Hepatocyte (in vitro differentiated cells): ENCODE results near the gene PDE4B. TPM values are rescaled to one million over a fixed set of nuclear protein-coding genes. Genes with fewer than 3 reads are reported as not detected.

Experiments
- DNase-seq: peaks from one replicate; pipeline ENCODE4 v3.0.0-alpha.2; 2016; ENCODE audit warnings: low spot score
- H2AFZ ChIP-seq: fragments of 200-600 bp; sonication (generic); 2 replicates; pipeline ENCODE4 v1.6.0; 2016; ENCODE audit warnings: antibody characterized with exemption, mild to moderate bottlenecking
- H3K27ac ChIP-seq: fragments of 200-600 bp; sonication (generic); 2 replicates; pipeline ENCODE4 v1.5.1; 2016; ENCODE audit warnings: mild to moderate bottlenecking
- H3K27me3 ChIP-seq: fragments of 200-600 bp; sonication (generic); 2 replicates; pipeline ENCODE4 v1.6.1; 2016
- H3K36me3 ChIP-seq: fragments of 200-600 bp; sonication (generic); replicated peaks from 2 replicates; pipeline ENCODE4 v1.5.1; 2016; ENCODE audit warnings: low read depth; ENCODE audit not compliant: insufficient read depth
- H3K4me1 ChIP-seq: fragments of 200-600 bp; sonication (generic); 2 replicates; pipeline ENCODE4 v1.5.1; 2016; ENCODE audit warnings: mild to moderate bottlenecking, moderate library complexity; ENCODE audit not compliant: insufficient read depth
- H3K4me2 ChIP-seq: fragments of 200-600 bp; sonication (generic); 2 replicates; pipeline ENCODE4 v1.6.0; 2016
- H3K4me3 ChIP-seq: fragments of 200-600 bp; sonication (generic); 2 replicates; pipeline ENCODE4 v1.5.1; 2016; ENCODE audit warnings: mild to moderate bottlenecking
- H3K79me2 ChIP-seq: fragments of 200-600 bp; sonication (generic); 2 replicates; pipeline ENCODE4 v1.6.0; 2017; ENCODE audit warnings: mild to moderate bottlenecking
- H3K9me2 ChIP-seq: fragments of 200-600 bp; sonication (generic); replicated peaks from 2 replicates; pipeline ENCODE4 v1.6.0; 2017; ENCODE audit warnings: mild to moderate bottlenecking; ENCODE audit not compliant: insufficient read depth
- H3K9me3 ChIP-seq: fragments of 200-600 bp; sonication (generic); 2 replicates; pipeline ENCODE4 v1.5.1; 2016; ENCODE audit warnings: low read depth, mild to moderate bottlenecking
- H4K20me1 ChIP-seq: fragments of 200-600 bp; sonication (generic); 2 replicates; pipeline ENCODE4 v1.6.0; 2016; ENCODE audit warnings: mild to moderate bottlenecking; ENCODE audit not compliant: insufficient read depth, poor library complexity, severe bottlenecking
- CTCF ChIP-seq: fragments of 200-600 bp; sonication (generic); IDR thresholded peaks from 2 replicates; pipeline ENCODE4 v1.5.1; 2016; ENCODE audit warnings: antibody characterized with exemption, mild to moderate bottlenecking; ENCODE audit not compliant: poor library complexity
- EZH2 ChIP-seq: fragments of 200-600 bp; sonication (generic); IDR thresholded peaks from 2 replicates; pipeline ENCODE4 v1.6.1; 2016; ENCODE audit warnings: antibody characterized with exemption, mild to moderate bottlenecking, borderline replicate concordance
- EZH2phosphoT487 ChIP-seq: fragments of 200-600 bp; sonication (generic); IDR thresholded peaks from one replicate; pipeline ENCODE4 v1.6.1; 2018; ENCODE audit warnings: antibody characterized with exemption, mild to moderate bottlenecking, low read depth, moderate library complexity; ENCODE audit not compliant: unreplicated experiment, severe bottlenecking
- WGBS: methylation state at CpG from one replicate; pipeline ENCODE4 v1.1.6; 2016; ENCODE audit warnings: low lambda C conversion rate; ENCODE audit errors: missing lambda C conversion rate; 5-methylcytosine and 5-hydroxymethylcytosine counted together
- polyA plus RNA-seq: library from polyadenylated mRNA; unstranded; fragments of >200 nt; fragmentation: Nextera tagmentation; extraction: Ambion mirVana; gene quantifications from 2 replicates; pipeline ENCODE4 v1.2.1, GENCODE V29; 2016
- total RNA-seq: library from RNA; depleted of rRNA; stranded (reverse); fragments of >200 nt; gene quantifications from 2 replicates; pipeline ENCODE4 v1.2.3, GENCODE V29; 2014

The PDE4B gene
- total and polyA plus RNA-seq, 2 experiments from 2014 or later: 1.8 to 3.4 TPM

- no peaks in the 10 kb centered on the region for H4K20me1 ChIP-seq
- H3K79me2 ChIP-seq: no peaks in the 10 kb centered on the region
- H3K36me3 ChIP-seq: no peaks in the 10 kb centered on the region
- TF ChIP-seq EZH2phosphoT487 (no peak), EZH2 (no peak), CTCF (no peak)
- H3K27me3 ChIP-seq: no peaks in the 10 kb centered on the region
- H2AFZ ChIP-seq: no peak overlapping the region
- DNase-seq: no peak
- H3K9me3 ChIP-seq: no peaks in the 10 kb centered on the region
- H3K4me3 ChIP-seq: no peak overlapping the region
- H3K9me2 ChIP-seq: no peaks in the 10 kb centered on the region
- 87% methylated on average over 2 of the region's 2 CpGs for WGBS
- H3K4me2 ChIP-seq: no peak overlapping the region
- H3K4me1 ChIP-seq: peaks cover 6% of the 10 kb centered on the region
- no peak overlapping the region for H3K27ac ChIP-seq
Observed at GRCh38 chr1:66265268-66265667, 472.6 kb downstream of the PDE4B start.

DNA sequence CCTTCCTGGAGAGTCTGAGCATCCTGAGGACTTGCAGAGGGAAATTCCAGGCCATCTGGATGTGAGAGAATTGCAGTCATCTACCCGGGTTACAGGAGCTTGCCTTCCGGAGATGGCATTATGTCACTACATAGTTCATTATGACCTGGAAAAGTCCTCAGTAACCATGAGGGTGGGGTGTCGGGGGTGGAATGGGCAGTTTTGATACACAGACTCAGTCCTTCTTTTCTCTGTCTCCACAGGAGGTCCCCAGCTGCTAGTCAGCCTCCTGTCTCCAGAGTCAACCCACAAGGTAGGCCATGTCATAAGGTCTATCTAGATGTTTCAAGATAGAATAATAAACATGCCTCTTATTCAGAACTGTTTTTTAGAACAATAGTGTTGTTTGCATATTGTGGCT lies 473.1 kb downstream of the PDE4B start:
- H3K27ac ChIP-seq: no peak overlapping the region
- peaks cover 10% of the 10 kb centered on the region for H3K4me1 ChIP-seq
- H3K9me2 ChIP-seq: no peaks in the 10 kb centered on the region
- H3K79me2 ChIP-seq: no peaks in the 10 kb centered on the region
- TF ChIP-seq EZH2 (no peak), CTCF (no peak), EZH2phosphoT487 (no peak)
- H3K9me3 ChIP-seq: no peaks in the 10 kb centered on the region
- no peak overlapping the region for H3K4me3 ChIP-seq
- H3K4me2 ChIP-seq: no peak overlapping the region
- no peak overlapping the region for H2AFZ ChIP-seq
- no peak for DNase-seq
- 80% methylated on average over 3 of the region's 3 CpGs for WGBS
- no peaks in the 10 kb centered on the region for H3K27me3 ChIP-seq
- no peaks in the 10 kb centered on the region for H4K20me1 ChIP-seq
- H3K36me3 ChIP-seq: no peaks in the 10 kb centered on the region

DNA sequence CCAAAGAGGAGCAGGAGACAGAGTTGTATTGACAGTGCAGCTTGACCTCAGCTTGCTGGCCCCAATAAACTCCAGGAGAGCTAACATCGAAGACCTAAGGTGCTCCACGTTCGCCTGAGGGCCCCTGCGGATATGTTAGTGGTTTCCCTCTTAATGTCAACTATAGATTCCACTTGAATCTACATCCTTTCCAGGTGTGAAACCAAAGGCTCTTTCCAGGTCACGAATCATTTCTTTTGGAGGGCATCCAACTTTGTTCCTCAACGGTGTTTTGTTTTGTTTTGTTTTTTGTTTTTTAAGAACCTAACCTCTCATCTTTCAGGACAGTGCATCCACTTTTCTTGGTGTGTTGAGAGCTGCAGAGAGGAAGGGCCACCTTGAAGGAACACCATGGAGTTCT lies 473.7 kb downstream of the PDE4B start:
- TF ChIP-seq EZH2phosphoT487 (no peak), EZH2 (no peak), CTCF (no peak)
- no peak for DNase-seq
- no peaks in the 10 kb centered on the region for H3K36me3 ChIP-seq
- H3K27ac ChIP-seq: no peak overlapping the region
- no peak overlapping the region for H2AFZ ChIP-seq
- H3K9me3 ChIP-seq: no peaks in the 10 kb centered on the region
- 88% methylated on average over 6 of the region's 6 CpGs for WGBS
- H3K4me3 ChIP-seq: no peak overlapping the region
- H3K79me2 ChIP-seq: no peaks in the 10 kb centered on the region
- peaks cover 13% of the 10 kb centered on the region for H3K4me1 ChIP-seq
- no peaks in the 10 kb centered on the region for H3K9me2 ChIP-seq
- no peaks in the 10 kb centered on the region for H3K27me3 ChIP-seq
- no peak overlapping the region for H3K4me2 ChIP-seq
- H4K20me1 ChIP-seq: no peaks in the 10 kb centered on the region

DNA sequence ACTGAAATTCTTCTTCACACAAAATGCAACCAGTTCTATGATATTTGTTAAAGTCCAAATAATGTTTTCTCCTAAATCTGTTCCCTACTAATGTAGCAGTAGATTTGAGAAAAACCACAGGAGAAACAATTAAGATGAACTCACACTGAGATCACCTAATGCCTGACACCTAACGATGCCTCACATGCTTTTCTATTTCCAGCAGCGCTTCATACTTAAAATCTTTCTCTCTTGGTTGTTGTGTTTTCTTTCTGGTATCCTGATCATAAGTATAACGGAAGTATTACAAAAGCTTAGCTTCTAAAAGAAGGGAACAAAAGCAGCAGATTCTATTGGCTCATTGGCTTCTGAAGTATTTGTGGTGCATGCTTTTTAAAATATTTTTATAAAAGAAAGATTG lies 474.1 kb downstream of the PDE4B start:
- WGBS: 90% methylated on average over 3 of the region's 3 CpGs
- H3K27ac ChIP-seq: no peak overlapping the region
- no peaks in the 10 kb centered on the region for H3K9me3 ChIP-seq
- no peaks in the 10 kb centered on the region for H3K27me3 ChIP-seq
- no peaks in the 10 kb centered on the region for H3K79me2 ChIP-seq
- no peak for DNase-seq
- no peak overlapping the region for H3K4me2 ChIP-seq
- no peak overlapping the region for H2AFZ ChIP-seq
- TF ChIP-seq CTCF (no peak), EZH2phosphoT487 (no peak), EZH2 (no peak)
- no peaks in the 10 kb centered on the region for H3K36me3 ChIP-seq
- H3K9me2 ChIP-seq: no peaks in the 10 kb centered on the region
- no peaks in the 10 kb centered on the region for H4K20me1 ChIP-seq
- peaks cover 15% of the 10 kb centered on the region for H3K4me1 ChIP-seq
- H3K4me3 ChIP-seq: no peak overlapping the region
